ENCODE measurements around the gene ZNF608. TPM values are rescaled to one million over a fixed set of nuclear protein-coding genes. Genes with fewer than 3 reads are reported as not detected.
A peak's percentile ranks its signal among the peaks of the same experiment; 100 is the strongest.

The ZNF608 gene, protein sequence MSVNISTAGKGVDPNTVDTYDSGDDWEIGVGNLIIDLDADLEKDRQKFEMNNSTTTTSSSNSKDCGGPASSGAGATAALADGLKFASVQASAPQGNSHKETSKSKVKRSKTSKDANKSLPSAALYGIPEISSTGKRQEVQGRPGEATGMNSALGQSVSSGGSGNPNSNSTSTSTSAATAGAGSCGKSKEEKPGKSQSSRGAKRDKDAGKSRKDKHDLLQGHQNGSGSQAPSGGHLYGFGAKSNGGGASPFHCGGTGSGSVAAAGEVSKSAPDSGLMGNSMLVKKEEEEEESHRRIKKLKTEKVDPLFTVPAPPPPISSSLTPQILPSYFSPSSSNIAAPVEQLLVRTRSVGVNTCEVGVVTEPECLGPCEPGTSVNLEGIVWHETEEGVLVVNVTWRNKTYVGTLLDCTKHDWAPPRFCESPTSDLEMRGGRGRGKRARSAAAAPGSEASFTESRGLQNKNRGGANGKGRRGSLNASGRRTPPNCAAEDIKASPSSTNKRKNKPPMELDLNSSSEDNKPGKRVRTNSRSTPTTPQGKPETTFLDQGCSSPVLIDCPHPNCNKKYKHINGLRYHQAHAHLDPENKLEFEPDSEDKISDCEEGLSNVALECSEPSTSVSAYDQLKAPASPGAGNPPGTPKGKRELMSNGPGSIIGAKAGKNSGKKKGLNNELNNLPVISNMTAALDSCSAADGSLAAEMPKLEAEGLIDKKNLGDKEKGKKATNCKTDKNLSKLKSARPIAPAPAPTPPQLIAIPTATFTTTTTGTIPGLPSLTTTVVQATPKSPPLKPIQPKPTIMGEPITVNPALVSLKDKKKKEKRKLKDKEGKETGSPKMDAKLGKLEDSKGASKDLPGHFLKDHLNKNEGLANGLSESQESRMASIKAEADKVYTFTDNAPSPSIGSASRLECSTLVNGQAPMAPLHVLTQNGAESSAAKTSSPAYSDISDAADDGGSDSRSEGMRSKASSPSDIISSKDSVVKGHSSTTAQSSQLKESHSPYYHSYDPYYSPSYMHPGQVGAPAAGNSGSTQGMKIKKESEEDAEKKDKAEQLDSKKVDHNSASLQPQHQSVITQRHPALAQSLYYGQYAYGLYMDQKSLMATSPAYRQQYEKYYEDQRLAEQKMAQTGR (N-terminal part only)
- 10 to 100 TPM; 26.6 to 33.4 (median 29.5) TPM for total RNA-seq

GRCh38 chr5:124745928-124746915 lies at the start of gene ZNF608:
Gene ZNF608, minus strand, starts transcription at chr5:124746639. Its CDS starts 1,650 bp downstream, at chr5:124744989.
- TF ChIP-seq EP300 (IDR thresholded peaks at IDR 0.05): no peak
- peak in 1 of 2 donors; percentile 55 for TF ChIP-seq POLR2AphosphoS5 (IDR thresholded peaks at IDR 0.05)
- TF ChIP-seq CTCF (IDR thresholded peaks at IDR 0.05): peak in 1 of 3 experiments; percentile 19
- no peak for TF ChIP-seq POLR2A (IDR thresholded peaks at IDR 0.05; ENCODE audit: low read depth)
- Histone ChIP-seq H3K36me3 (no peaks in the 10 kb centered on the region), H3K4me3 (peak within 1 kb of the TSS; percentile 73 to 77 (median 75)), H3K4me1 (peaks cover 19 to 63% (median 48%) of the 10 kb centered on the region in 4 donors), H3K27me3 (no peaks in the 10 kb centered on the region), H3K9me3 (no peaks in the 10 kb centered on the region), H3K27ac (replicated peaks in 1 of 4) (peak within 1 kb of the TSS; percentile 91 to 94 (median 92))
- intact Hi-C loops (cut with DNase I): loop anchor here (2.0 to 10.0 kb wide), 4 partner anchors 93 to 739 kb away; no protein-coding TSS in a partner anchor
- DNase-seq (ENCODE audit: extremely low spot score): no peak
- 3% methylated on average over 18 of the region's 18 CpGs for WGBS

DNA sequence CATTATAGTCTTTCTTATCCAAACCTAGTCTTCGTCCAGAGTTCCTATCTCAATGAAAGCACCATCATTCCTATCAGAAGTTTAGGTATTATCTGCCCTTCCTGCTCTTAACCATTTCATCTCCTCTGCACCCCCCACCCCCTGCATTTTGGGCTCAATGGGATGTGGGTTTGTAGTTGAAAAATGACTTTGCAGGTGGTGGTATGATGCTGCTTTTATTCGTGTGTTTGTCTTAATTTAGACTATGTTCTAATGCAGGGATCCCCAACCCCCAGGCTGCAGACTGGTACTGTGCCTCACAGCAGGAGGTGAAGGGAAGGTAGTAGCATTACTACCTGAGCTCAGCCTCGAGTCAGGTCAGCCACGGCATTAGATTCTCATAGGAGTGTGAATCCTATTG lies 49.4 kb upstream of the ZNF608 start:
- no peak for DNase-seq (ENCODE audit: extremely low spot score)
- intact Hi-C loops (cut with DNase I): no loop called here

DNA sequence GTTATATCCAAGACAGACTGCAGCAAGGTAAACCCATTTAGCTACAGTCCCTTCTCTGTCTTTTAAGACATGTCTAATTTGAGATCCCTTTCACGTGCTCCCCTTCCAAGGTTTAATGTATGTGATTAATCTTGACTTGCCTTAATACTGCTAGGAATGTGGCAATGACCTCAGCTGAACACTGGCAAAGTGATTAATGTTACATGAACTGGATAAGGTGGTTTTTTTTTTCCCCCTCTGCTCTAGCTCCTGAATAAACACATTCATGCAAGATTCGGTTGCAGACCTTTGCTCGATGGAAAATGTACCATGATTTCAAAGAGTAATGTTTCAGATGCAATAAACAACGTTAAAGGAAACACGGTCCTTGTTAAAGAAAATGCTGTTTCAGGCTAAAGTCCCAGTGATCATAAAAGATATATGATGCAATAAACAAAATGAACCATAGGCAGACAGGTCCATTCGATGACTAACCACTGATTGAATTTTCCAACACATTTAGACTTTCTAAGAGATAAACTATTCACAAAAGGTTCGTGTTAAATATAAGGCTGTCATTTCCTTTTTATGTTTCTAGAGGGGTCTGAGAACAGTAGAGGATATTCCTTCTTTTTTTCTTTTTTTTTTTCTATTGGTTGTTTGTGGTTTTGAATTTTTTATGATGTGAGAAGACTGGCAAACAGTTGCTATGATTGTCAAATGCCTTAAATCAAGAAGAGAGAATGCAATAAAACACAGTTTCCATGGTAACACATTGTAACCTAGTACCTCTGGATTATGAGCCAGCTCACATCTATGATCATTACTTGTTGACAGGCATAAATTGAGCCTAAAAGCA lies 44.7 kb upstream of the ZNF608 start:
- H3K4me3 ChIP-seq: no peak overlapping the region
- WGBS: 29% methylated on average over 7 of the region's 7 CpGs
- H3K36me3 ChIP-seq: no peaks in the 10 kb centered on the region
- no peaks in the 10 kb centered on the region for H3K9me3 ChIP-seq
- no peak for DNase-seq (ENCODE audit: extremely low spot score)
- peaks cover 0 to 11% (median 3%) of the 10 kb centered on the region in 4 donors for H3K4me1 ChIP-seq
- TF ChIP-seq CTCF (IDR thresholded peaks at IDR 0.05) (no peak), POLR2AphosphoS5 (IDR thresholded peaks at IDR 0.05) (no peak), POLR2A (IDR thresholded peaks at IDR 0.05; ENCODE audit: low read depth) (no peak), EP300 (IDR thresholded peaks at IDR 0.05) (no peak)
- intact Hi-C loops (cut with DNase I): no loop called here
- no peaks in the 10 kb centered on the region for H3K27me3 ChIP-seq
- H3K27ac ChIP-seq (replicated peaks in 1 of 4): no peak overlapping the region

More for the DNA sequence above, 49.4 kb upstream of the ZNF608 start:
- TF ChIP-seq POLR2AphosphoS5 (IDR thresholded peaks at IDR 0.05): no peak
- H3K9me3 ChIP-seq: no peaks in the 10 kb centered on the region
- H3K4me3 ChIP-seq: no peak overlapping the region
- H3K4me1 ChIP-seq: peaks cover 0 to 5% (median 2%) of the 10 kb centered on the region in 4 donors
- WGBS: 89% methylated on average over 4 of the region's 4 CpGs
- H3K27me3 ChIP-seq: no peaks in the 10 kb centered on the region
- H3K36me3 ChIP-seq: no peaks in the 10 kb centered on the region
- H3K27ac ChIP-seq (replicated peaks in 1 of 4): no peak overlapping the region

- Histone ChIP-seq H3K4me1 (peaks cover 0 to 11% (median 3%) of the 10 kb centered on the region in 4 donors), H3K4me3 (no peak overlapping the region), H3K36me3 (no peaks in the 10 kb centered on the region), H3K9me3 (no peaks in the 10 kb centered on the region), H3K27ac (replicated peaks in 1 of 4) (no peak overlapping the region), H3K27me3 (no peaks in the 10 kb centered on the region)
- no peak for TF ChIP-seq POLR2A (IDR thresholded peaks at IDR 0.05; ENCODE audit: low read depth)
- intact Hi-C loops (cut with DNase I): no loop called here
- WGBS: 78% methylated on average over 3 of the region's 3 CpGs
- no peak for DNase-seq (ENCODE audit: extremely low spot score)
Observed at GRCh38 chr5:124790301-124790894, 44.0 kb upstream of the ZNF608 start.
